ENCODE results near the gene RPAP2. TPM values are rescaled to one million over a fixed set of nuclear protein-coding genes. Genes with fewer than 3 reads are reported as not detected.
A peak's percentile ranks its signal among the peaks of the same experiment; 100 is the strongest.

The RPAP2 gene
- total and polyA plus RNA-seq, 2 donors (not counting 1 experiment from before 2014, with no cell fraction given): 5.6 to 13.3 TPM

- Histone ChIP-seq H3K36me3 (ENCODE audit: control insufficient read depth, insufficient read depth, low read length) (no peaks in the 10 kb centered on the region), H2AFZ (ENCODE audit: low read length) (no peak overlapping the region), H3K9ac (ENCODE audit: insufficient read depth, low read length) (no peak overlapping the region), H4K20me1 (ENCODE audit: control insufficient read depth, extremely low read depth, insufficient read depth, low read length) (no peaks in the 10 kb centered on the region), H3K79me2 (ENCODE audit: control insufficient read depth, insufficient read depth, low read length) (no peaks in the 10 kb centered on the region), H3K27ac (ENCODE audit: insufficient read depth, low read length) (no peak overlapping the region), H3K4me3 (replicated peaks in 1 of 4; ENCODE audit: control extremely low read depth in 1 of 4, insufficient read depth in 1 of 4, low read depth in 3 of 4, low read length in 4 of 4) (no peak overlapping the region), H3K4me2 (ENCODE audit: extremely low read depth, insufficient read depth, low read length) (no peak overlapping the region), H3K9me3 (ENCODE audit: control insufficient read depth, insufficient read depth, low read depth, low read length) (no peaks in the 10 kb centered on the region), H3K4me1 (ENCODE audit: control insufficient read depth, extremely low read depth, insufficient read depth, low read length) (no peaks in the 10 kb centered on the region), H3K27me3 (ENCODE audit: control insufficient read depth, insufficient read depth, low read length) (no peaks in the 10 kb centered on the region)
- no peak for DNase-seq (ENCODE audit: low read depth in 2 of 2)
- no peak for TF ChIP-seq EZH2 (IDR thresholded peaks at IDR 0.05; ENCODE audit: low read length, missing control alignments)
- TF ChIP-seq, protein P1, sequence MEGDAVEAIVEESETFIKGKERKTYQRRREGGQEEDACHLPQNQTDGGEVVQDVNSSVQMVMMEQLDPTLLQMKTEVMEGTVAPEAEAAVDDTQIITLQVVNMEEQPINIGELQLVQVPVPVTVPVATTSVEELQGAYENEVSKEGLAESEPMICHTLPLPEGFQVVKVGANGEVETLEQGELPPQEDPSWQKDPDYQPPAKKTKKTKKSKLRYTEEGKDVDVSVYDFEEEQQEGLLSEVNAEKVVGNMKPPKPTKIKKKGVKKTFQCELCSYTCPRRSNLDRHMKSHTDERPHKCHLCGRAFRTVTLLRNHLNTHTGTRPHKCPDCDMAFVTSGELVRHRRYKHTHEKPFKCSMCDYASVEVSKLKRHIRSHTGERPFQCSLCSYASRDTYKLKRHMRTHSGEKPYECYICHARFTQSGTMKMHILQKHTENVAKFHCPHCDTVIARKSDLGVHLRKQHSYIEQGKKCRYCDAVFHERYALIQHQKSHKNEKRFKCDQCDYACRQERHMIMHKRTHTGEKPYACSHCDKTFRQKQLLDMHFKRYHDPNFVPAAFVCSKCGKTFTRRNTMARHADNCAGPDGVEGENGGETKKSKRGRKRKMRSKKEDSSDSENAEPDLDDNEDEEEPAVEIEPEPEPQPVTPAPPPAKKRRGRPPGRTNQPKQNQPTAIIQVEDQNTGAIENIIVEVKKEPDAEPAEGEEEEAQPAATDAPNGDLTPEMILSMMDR (conservative IDR thresholded peaks at IDR 0.05 in 1 of 2, IDR thresholded peaks at IDR 0.05 in 1 of 2; ENCODE audit: low read depth in 1 of 2, low read length in 2 of 2): no peak
Measured at GRCh38 chr1:92317836-92318493, 19.1 kb downstream of the RPAP2 start.

GRCh38 chr1:92323473-92324453 is 24.9 kb downstream of the RPAP2 start:
- H3K9ac ChIP-seq (ENCODE audit: insufficient read depth, low read length): no peak overlapping the region
- H3K9me3 ChIP-seq (ENCODE audit: control insufficient read depth, insufficient read depth, low read depth, low read length): no peaks in the 10 kb centered on the region
- TF ChIP-seq EZH2 (IDR thresholded peaks at IDR 0.05; ENCODE audit: low read length, missing control alignments): no peak
- TF ChIP-seq, protein P1 (conservative IDR thresholded peaks at IDR 0.05 in 1 of 2, IDR thresholded peaks at IDR 0.05 in 1 of 2; ENCODE audit: low read depth in 1 of 2, low read length in 2 of 2): no peak
- no peak for DNase-seq (ENCODE audit: low read depth in 2 of 2)
- no peak overlapping the region for H3K4me2 ChIP-seq (ENCODE audit: extremely low read depth, insufficient read depth, low read length)
- H2AFZ ChIP-seq (ENCODE audit: low read length): no peak overlapping the region
- no peak overlapping the region for H3K4me3 ChIP-seq (replicated peaks in 1 of 4; ENCODE audit: control extremely low read depth in 1 of 4, insufficient read depth in 1 of 4, low read depth in 3 of 4, low read length in 4 of 4)
- no peaks in the 10 kb centered on the region for H3K27me3 ChIP-seq (ENCODE audit: control insufficient read depth, insufficient read depth, low read length)
- H4K20me1 ChIP-seq (ENCODE audit: control insufficient read depth, extremely low read depth, insufficient read depth, low read length): no peaks in the 10 kb centered on the region
- no peaks in the 10 kb centered on the region for H3K79me2 ChIP-seq (ENCODE audit: control insufficient read depth, insufficient read depth, low read length)
- H3K36me3 ChIP-seq (ENCODE audit: control insufficient read depth, insufficient read depth, low read length): no peaks in the 10 kb centered on the region
- no peaks in the 10 kb centered on the region for H3K4me1 ChIP-seq (ENCODE audit: control insufficient read depth, extremely low read depth, insufficient read depth, low read length)
- H3K27ac ChIP-seq (ENCODE audit: insufficient read depth, low read length): no peak overlapping the region

DNA sequence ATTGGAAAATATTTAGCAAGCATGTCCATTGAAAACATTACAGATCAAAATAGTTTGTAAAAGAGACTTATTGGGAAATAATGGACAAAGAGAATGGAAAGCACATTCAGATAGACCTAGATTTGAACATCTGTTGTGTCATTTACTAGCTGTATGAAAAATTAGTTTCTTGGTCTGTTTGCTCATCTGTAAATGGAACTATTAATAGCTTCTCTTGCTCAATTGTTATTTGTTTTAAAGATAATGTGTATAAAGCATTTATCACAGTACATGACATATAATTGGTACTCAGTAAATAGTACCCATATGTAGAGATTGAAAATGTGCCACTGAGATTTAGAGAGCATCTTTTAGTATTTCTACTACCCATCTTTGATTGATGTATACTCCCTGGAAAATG is 25.9 kb downstream of the RPAP2 start:
- H3K79me2 ChIP-seq (ENCODE audit: control insufficient read depth, insufficient read depth, low read length): no peaks in the 10 kb centered on the region
- no peak overlapping the region for H3K4me2 ChIP-seq (ENCODE audit: extremely low read depth, insufficient read depth, low read length)
- H3K4me1 ChIP-seq (ENCODE audit: control insufficient read depth, extremely low read depth, insufficient read depth, low read length): no peaks in the 10 kb centered on the region
- no peak overlapping the region for H3K27ac ChIP-seq (ENCODE audit: insufficient read depth, low read length)
- TF ChIP-seq EZH2 (IDR thresholded peaks at IDR 0.05; ENCODE audit: low read length, missing control alignments): no peak
- TF ChIP-seq, protein P1 (conservative IDR thresholded peaks at IDR 0.05 in 1 of 2, IDR thresholded peaks at IDR 0.05 in 1 of 2; ENCODE audit: low read depth in 1 of 2, low read length in 2 of 2): no peak
- peak in 1 of 2 donors; percentile 3 for DNase-seq (ENCODE audit: low read depth in 2 of 2)
- no peaks in the 10 kb centered on the region for H3K36me3 ChIP-seq (ENCODE audit: control insufficient read depth, insufficient read depth, low read length)
- no peaks in the 10 kb centered on the region for H3K27me3 ChIP-seq (ENCODE audit: control insufficient read depth, insufficient read depth, low read length)
- no peak overlapping the region for H3K4me3 ChIP-seq (replicated peaks in 1 of 4; ENCODE audit: control extremely low read depth in 1 of 4, insufficient read depth in 1 of 4, low read depth in 3 of 4, low read length in 4 of 4)
- H4K20me1 ChIP-seq (ENCODE audit: control insufficient read depth, extremely low read depth, insufficient read depth, low read length): no peaks in the 10 kb centered on the region
- no peak overlapping the region for H3K9ac ChIP-seq (ENCODE audit: insufficient read depth, low read length)
- no peaks in the 10 kb centered on the region for H3K9me3 ChIP-seq (ENCODE audit: control insufficient read depth, insufficient read depth, low read depth, low read length)
- no peak overlapping the region for H2AFZ ChIP-seq (ENCODE audit: low read length)
